Dermis microvascular lymphatic vessel endothelial cell (primary cell): Measurements from ENCODE around the gene SOWAHC. TPM values are rescaled to one million over a fixed set of nuclear protein-coding genes. Genes with fewer than 3 reads are reported as not detected.

ENCODE experiments used
- DNase-seq, 2 donors: peaks; one replicate each; pipeline versions ENCODE4 v3.0.0 to v3.0.0-alpha.2; 2010; ENCODE audit warnings: low read depth in 2 of 2
- total RNA-seq: library from RNA; depleted of rRNA; stranded (reverse); fragments of >200 nt; gene quantifications from 2 replicates; pipeline ENCODE4 v1.2.1, GENCODE V29; 2014

The SOWAHC gene
- total RNA-seq, 1 donor from 2014 or later, result 6.0 TPM

- no peak for DNase-seq
Measured at GRCh38 chr2:109644571-109645275, 30.6 kb downstream of the SOWAHC start.

GRCh38 chr2:109645412-109646184, 31.4 kb downstream of the SOWAHC start:
- no peak for DNase-seq

- DNase-seq, result no peak
Measured at GRCh38 chr2:109646961-109647360, 32.8 kb downstream of the SOWAHC start.

GRCh38 chr2:109647636-109648035, 33.5 kb downstream of the SOWAHC start:
- no peak for DNase-seq

GRCh38 chr2:109648041-109648527, 33.9 kb downstream of the SOWAHC start:
- no peak for DNase-seq

- DNase-seq, result no peak
Measured at GRCh38 chr2:109649736-109650695, 35.9 kb downstream of the SOWAHC start.

GRCh38 chr2:109654326-109655050, 40.3 kb downstream of the SOWAHC start:
- DNase-seq, result no peak

- DNase-seq, result no peak
Measured at GRCh38 chr2:109655287-109655686, 41.1 kb downstream of the SOWAHC start.

GRCh38 chr2:109659396-109660045, 45.4 kb downstream of the SOWAHC start:
- no peak for DNase-seq

GRCh38 chr2:109660046-109660860, 46.1 kb downstream of the SOWAHC start:
- DNase-seq, result peak in 1 of 2 donors; percentile 67

GRCh38 chr2:109662889-109663288, 48.7 kb downstream of the SOWAHC start:
- no peak for DNase-seq

- DNase-seq, result peak; percentile 73 to 74
Measured at GRCh38 chr2:109663721-109664120, 49.6 kb downstream of the SOWAHC start.

GRCh38 chr2:109666466-109666865, 52.3 kb downstream of the SOWAHC start:
- DNase-seq, result no peak

Other genes starting within 250 kb of the SOWAHC start
- gene SEPTIN10, start 398 bp upstream of the SOWAHC start, total RNA-seq, result 86.8 and 107 TPM in 2 replicates
- 18.6 and 26.2 TPM in 2 replicates for gene RGPD5, start 179.9 kb downstream of the SOWAHC start, total RNA-seq